ENCODE data around the gene SHH. TPM values are rescaled to one million over a fixed set of nuclear protein-coding genes. Genes with fewer than 3 reads are reported as not detected.

SHH gene
- total RNA-seq, 1 donor from 2014 or later: 0.11 TPM

DNA sequence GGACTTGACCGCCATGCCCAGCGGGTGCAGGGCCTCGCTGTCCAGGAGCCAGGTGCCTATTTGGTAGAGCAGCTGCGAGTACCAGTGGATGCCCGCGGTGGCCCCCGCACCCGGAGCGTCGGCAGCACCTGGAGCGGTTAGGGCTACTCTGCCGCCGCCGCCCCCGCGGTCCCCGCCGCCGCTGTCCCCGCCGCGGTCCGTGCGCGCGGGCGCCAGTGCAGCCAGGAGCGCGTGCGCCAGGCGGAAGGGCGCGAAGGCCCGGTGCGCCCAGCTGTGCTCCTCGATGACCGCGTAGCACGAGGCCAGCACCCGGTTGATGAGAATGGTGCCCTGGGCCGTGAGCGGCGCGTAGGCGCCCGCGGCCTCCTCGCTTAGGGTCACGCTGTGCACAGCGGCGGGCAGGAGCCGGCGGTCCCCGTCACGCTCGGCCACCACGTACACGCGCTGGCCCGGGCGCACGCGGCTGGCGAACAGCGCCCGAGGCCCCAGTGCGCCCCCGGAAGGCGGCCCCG, 9.3 kb downstream of the SHH start:
- Mint-ChIP-seq H3K9me3 (ENCODE audit: unreplicated experiment) (no peaks in the 10 kb centered on the region), H3K4me3 (ENCODE audit: unreplicated experiment) (no peak overlapping the region), H3K36me3 (ENCODE audit: unreplicated experiment) (no peaks in the 10 kb centered on the region), H3K27me3 (ENCODE audit: unreplicated experiment) (peaks cover 48% of the 10 kb centered on the region), H3K4me1 (ENCODE audit: unreplicated experiment) (peaks cover 14% of the 10 kb centered on the region), H3K27ac (ENCODE audit: unreplicated experiment) (no peak overlapping the region)
- TF ChIP-seq, protein P1, sequence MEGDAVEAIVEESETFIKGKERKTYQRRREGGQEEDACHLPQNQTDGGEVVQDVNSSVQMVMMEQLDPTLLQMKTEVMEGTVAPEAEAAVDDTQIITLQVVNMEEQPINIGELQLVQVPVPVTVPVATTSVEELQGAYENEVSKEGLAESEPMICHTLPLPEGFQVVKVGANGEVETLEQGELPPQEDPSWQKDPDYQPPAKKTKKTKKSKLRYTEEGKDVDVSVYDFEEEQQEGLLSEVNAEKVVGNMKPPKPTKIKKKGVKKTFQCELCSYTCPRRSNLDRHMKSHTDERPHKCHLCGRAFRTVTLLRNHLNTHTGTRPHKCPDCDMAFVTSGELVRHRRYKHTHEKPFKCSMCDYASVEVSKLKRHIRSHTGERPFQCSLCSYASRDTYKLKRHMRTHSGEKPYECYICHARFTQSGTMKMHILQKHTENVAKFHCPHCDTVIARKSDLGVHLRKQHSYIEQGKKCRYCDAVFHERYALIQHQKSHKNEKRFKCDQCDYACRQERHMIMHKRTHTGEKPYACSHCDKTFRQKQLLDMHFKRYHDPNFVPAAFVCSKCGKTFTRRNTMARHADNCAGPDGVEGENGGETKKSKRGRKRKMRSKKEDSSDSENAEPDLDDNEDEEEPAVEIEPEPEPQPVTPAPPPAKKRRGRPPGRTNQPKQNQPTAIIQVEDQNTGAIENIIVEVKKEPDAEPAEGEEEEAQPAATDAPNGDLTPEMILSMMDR (IDR thresholded peaks at IDR 0.05): no peak
- no peak for DNase-seq (ENCODE audit: extremely low spot score, unreplicated experiment)

DNA sequence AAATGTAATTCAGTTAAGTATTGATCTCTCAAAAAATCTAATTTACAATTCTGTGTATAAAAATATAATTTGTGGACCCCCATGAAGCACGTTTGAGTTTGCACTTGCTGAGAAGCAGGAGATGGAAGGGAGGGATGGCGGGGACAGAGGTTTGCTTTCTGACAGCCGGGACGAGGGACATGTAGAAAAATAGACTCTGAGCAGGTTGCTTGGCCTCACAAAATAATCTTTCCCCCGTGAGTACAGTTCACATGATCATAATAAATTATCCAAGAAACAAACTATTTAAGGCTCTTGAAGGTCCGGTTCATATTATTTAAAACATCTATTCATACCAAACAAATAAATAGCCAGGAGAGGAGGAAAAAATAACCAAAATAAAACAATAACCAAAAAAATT, 10.0 kb downstream of the SHH start:
- no peak overlapping the region for H3K27ac Mint-ChIP-seq (ENCODE audit: unreplicated experiment)
- no peaks in the 10 kb centered on the region for H3K9me3 Mint-ChIP-seq (ENCODE audit: unreplicated experiment)
- TF ChIP-seq, protein P1 (IDR thresholded peaks at IDR 0.05): no peak
- H3K36me3 Mint-ChIP-seq (ENCODE audit: unreplicated experiment): no peaks in the 10 kb centered on the region
- peaks cover 11% of the 10 kb centered on the region for H3K4me1 Mint-ChIP-seq (ENCODE audit: unreplicated experiment)
- H3K4me3 Mint-ChIP-seq (ENCODE audit: unreplicated experiment): peak overlapping the region; percentile 43
- H3K27me3 Mint-ChIP-seq (ENCODE audit: unreplicated experiment): peaks cover 41% of the 10 kb centered on the region
- no peak for DNase-seq (ENCODE audit: extremely low spot score, unreplicated experiment)

DNA sequence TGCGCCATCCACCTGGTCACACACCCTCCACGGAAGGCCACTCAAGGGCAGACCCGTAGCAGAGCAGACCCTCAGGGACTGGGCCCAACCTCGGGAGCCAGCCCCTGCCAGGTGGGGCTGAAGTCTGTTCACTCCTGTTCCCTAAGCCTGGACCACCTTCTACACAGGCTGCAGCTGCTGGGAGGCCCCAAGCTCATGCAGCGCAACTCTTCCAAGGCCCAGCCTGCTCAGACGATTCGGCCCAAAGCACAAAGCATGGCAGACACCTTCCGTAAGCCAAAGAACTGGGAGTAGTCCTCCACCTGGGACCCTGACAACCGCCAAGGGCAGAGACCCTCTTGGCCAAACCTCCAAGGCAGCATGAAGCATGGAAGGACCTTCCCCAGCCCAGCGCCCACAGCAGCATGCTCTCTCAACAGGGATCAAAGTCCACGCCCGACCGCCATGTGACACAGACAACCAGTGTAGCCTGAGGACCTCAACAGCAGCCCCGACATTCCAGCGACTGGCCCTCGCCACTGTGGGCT, 11.5 kb downstream of the SHH start:
- Mint-ChIP-seq H3K4me3 (ENCODE audit: unreplicated experiment) (no peak overlapping the region), H3K36me3 (ENCODE audit: unreplicated experiment) (no peaks in the 10 kb centered on the region), H3K4me1 (ENCODE audit: unreplicated experiment) (peaks cover 13% of the 10 kb centered on the region), H3K9me3 (ENCODE audit: unreplicated experiment) (no peaks in the 10 kb centered on the region), H3K27ac (ENCODE audit: unreplicated experiment) (no peak overlapping the region), H3K27me3 (ENCODE audit: unreplicated experiment) (peaks cover 40% of the 10 kb centered on the region)
- DNase-seq (ENCODE audit: extremely low spot score, unreplicated experiment): no peak
- TF ChIP-seq, protein P1 (IDR thresholded peaks at IDR 0.05): no peak

DNA sequence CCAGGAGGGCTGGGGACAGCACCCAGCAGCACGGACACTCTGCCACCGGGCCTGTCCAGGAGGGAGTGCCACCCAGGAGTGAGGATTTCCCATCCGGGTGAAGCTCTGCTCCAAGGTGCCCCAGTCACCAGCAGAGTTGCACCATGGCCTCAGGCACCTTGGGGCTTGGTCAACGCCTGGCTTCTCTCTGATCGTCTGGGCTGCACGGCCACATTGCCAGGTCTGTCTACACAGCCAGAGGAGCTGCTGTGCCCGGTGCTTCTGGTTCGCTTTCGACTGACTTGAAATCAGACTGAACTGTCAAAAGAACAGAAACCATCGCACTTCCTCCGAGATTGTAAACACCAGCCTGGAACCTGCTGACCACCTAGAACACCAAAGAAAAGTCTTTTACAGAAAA, 12.0 kb downstream of the SHH start:
- Mint-ChIP-seq H3K27ac (ENCODE audit: unreplicated experiment) (no peak overlapping the region), H3K9me3 (ENCODE audit: unreplicated experiment) (no peaks in the 10 kb centered on the region), H3K27me3 (ENCODE audit: unreplicated experiment) (peaks cover 40% of the 10 kb centered on the region), H3K4me1 (ENCODE audit: unreplicated experiment) (peaks cover 13% of the 10 kb centered on the region), H3K4me3 (ENCODE audit: unreplicated experiment) (no peak overlapping the region), H3K36me3 (ENCODE audit: unreplicated experiment) (no peaks in the 10 kb centered on the region)
- DNase-seq (ENCODE audit: extremely low spot score, unreplicated experiment): no peak
- TF ChIP-seq, protein P1 (IDR thresholded peaks at IDR 0.05): no peak

DNA sequence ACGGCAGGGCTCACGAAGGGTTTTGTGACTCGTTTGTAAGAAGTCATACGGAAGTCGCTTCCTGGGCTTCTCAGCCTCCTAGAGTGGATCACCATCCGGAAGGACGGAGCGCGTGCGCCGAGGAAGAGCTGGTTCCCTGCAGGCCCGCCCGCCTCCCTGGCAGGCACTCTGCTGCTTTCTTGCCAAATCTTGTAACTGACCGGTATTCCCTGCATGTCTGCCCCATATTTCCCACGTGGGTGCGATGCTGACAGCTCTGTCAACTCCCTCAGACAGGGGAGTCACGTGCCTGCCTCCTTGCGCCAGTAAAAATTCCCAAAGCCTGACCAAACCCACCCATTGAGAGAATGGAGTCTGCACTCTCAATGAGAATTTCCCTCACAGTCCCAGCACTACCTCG, 12.7 kb downstream of the SHH start:
- Mint-ChIP-seq H3K4me3 (ENCODE audit: unreplicated experiment) (no peak overlapping the region), H3K27me3 (ENCODE audit: unreplicated experiment) (peaks cover 39% of the 10 kb centered on the region), H3K9me3 (ENCODE audit: unreplicated experiment) (no peaks in the 10 kb centered on the region), H3K27ac (ENCODE audit: unreplicated experiment) (no peak overlapping the region), H3K36me3 (ENCODE audit: unreplicated experiment) (no peaks in the 10 kb centered on the region), H3K4me1 (ENCODE audit: unreplicated experiment) (peaks cover 11% of the 10 kb centered on the region)
- TF ChIP-seq, protein P1 (IDR thresholded peaks at IDR 0.05): no peak
- no peak for DNase-seq (ENCODE audit: extremely low spot score, unreplicated experiment)
